AG20443 (cell line): ENCODE data around the gene SQSTM1.
"Not testable (repeated sequence)": the region's sequence is repeated elsewhere in the genome, so short reads cannot be mapped to it uniquely, and the experiment has no call there.

Experiments used
- DNase-seq: peaks from one replicate; pipeline ENCODE4 v3.0.0; 2012; ENCODE audit warnings: low spot score, mixed read lengths

The SQSTM1 gene

DNA sequence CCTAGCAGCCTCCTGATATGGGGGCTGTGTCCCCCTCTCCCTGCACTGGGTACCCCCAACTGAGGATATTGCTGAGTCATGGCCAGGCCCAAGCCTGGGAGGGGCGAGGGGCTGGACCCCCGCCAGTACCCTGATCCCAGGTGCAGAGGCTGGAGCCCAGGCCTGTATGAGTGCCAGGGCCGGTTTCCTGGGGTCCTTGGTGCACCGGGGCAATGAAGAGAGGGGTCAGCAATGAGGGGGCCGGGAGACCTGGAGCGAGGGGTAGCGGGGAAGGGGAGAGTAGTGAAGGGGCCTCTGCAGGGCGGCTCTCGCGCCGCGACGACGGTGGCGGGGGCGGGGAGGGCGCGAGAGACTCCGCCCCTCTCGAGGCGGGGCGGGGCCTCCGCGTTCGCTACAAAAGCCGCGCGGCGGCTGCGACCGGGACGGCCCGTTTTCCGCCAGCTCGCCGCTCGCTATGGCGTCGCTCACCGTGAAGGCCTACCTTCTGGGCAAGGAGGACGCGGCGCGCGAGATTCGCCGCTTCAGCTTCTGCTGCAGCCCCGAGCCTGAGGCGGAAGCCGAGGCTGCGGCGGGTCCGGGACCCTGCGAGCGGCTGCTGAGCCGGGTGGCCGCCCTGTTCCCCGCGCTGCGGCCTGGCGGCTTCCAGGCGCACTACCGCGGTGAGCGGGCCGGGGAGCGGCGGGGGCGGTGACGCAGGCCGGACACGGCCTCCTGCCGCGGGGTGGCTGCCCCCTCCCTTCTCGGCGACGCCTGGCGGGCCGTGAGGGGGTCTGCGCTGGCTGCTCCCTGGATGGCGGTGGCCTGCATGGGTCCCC lies at the start of gene SQSTM1:
Gene SQSTM1, plus strand, starts transcription at position 423 of the 815 bp plus-strand sequence. Its CDS starts 32 bp downstream, at position 455.
- peak; percentile 95 for DNase-seq

DNA sequence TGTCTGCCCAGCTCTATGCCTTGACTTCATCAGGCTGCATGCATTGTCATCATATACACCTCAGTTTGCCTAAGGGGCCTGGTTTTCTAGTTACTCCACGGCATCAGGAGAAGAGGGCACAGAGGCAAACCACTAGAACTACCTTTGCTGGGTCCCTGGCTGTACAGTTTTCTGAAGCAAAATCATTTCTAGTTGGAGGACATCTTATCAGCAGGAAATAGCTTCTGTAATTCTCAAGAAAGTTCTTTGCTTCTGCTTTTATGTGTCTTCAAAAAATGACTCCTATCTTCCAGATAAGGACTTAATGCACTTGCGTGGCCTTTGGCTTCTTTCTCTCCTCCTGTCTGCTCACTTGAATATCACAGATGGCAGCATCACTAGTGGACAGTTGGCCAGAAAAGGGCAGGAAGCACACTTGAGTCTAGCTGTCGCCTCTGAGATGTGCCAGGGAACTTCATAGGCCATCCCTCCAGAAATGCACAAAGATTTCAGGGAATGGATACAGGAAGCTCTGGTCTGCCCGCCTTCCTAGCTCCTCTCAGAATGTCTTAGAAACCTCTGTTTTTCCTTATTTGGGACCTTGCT lies 49.3 kb upstream of the SQSTM1 start:
- no peak for DNase-seq

DNA sequence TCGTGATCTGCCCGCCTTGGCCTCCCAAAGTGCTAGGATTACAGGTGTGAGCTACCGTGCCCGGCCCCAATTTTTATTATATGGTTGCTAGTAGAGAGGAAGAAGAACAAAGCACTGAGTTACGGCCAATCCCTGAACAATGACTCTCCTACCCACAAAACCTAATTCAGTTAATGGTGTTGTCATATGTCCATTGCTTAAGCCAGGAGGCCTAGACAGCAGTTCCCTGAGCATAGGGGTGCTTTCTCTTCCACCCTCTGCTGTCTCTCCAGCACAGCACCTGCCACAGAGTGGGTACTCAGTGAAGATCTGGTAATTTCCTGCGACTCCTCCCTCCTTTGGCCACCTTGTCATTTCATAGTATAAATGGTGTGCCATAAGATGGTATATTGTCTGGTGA lies 48.4 kb upstream of the SQSTM1 start:
- no peak for DNase-seq

DNA sequence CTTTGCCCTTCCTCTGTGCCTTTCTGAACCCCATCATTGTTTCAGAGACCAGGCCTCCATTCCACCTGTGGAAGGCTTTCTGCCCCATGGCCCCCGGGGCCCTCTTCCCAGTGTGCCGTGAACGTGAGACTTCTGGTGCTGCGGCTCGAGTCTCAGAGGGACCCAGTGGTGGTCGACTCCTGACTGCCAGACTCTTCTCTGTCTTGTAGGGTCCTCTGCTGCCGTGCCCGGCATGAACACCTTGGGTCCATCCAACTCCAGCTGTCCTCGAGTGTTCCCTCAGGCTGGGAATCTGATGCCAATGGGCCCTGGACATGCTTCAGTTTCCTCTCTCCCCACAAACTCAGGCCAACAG lies 47.0 kb upstream of the SQSTM1 start:
- no peak for DNase-seq

DNA sequence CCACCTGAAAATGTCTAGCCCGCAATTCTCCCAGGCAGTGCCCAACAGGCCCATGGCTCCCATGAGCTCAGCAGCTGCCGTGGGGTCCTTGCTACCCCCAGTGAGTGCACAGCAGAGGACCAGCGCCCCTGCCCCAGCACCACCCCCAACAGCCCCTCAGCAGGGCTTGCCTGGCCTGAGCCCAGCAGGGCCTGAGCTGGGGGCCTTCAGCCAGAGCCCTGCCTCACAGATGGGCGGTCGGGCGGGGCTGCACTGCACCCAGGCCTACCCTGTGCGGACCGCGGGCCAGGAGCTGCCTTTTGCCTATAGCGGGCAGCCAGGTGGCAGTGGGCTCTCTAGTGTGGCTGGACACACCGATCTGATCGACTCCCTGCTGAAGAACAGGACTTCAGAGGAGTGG lies 46.3 kb upstream of the SQSTM1 start:
- DNase-seq, result no peak

DNA sequence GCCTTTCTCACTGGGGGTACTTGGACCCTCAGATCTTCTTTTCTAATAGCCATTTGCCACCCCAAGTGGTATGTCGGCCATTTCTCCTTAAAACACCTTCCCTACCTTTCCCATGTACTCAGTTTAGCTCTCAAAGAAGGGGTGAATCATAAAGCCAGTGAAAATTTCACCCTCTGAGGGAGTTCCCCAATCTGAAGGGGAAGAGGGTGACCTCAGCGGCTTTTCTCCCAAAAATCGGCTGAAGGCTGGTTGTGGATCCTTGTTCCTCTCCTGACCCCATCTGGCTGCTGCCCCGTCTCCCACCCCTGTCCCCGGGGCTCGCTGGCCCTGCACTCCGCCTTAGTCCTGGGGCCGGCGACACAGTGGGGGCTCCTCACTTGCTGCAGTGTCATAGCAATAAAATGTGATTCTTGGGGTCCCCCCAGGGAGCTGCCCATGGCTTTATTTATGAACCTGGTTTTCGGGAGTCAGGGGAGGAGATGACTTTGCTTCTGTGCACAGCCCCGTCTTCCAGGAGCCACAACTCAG lies 44.2 kb upstream of the SQSTM1 start:
- no peak for DNase-seq

DNA sequence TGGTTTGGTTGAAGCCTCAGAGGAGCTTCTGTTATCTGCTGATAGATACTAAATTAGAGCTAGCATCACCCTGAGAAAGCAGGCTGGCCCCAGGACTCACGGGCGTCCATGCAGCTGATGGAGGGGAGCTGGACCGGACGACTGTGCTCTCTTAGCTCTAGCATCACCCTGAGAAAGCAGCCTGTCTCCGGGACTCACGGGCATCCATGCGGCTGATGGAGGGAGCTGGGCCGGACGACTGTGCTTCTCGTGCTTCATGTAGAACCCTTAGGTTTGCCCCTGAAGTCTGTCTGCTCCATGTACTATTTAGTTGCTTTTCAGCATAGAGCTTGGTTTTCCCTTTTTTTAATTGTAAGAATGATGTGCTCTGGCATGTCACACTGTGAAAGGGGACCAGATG lies 43.2 kb upstream of the SQSTM1 start:
- no peak for DNase-seq

DNA sequence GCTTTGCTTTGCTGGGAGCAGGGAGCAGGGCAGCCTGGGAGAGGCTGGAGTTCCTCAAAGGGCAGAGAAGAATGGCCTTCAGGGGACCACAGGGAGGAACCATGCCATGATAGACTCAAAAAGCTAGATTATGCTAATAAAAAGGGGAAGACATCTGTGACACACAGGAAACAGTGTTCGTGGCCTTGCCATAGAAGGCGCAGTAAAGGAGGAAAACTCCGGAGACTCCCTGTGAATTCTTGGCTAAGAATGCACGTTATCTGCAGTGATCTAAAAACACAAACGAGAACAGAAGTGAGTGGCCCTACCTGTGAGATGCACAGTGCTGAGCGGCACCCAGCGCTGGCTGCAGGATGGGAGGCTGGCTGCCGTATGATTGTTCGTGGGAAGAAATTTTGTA lies 42.8 kb upstream of the SQSTM1 start:
- DNase-seq, result no peak

DNA sequence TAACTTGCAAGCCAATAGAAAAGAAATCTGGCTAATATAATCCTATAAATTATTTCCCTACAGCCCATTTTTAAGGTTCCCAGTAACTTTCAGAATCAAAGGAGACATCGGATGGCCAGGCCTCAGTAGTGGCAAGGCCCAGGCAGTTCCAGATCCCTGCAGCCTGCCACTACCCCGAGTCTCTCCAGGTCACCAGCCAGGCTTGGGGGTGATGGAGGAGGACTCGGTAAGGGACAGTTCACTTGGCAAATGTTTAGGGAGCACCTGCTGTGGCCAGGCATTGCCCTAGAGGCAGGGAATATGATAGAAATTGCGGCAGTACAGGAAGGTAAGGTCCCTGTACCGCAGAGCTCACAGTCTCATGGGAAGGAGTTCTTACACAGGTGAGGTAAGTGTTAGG lies 42.1 kb upstream of the SQSTM1 start:
- no peak for DNase-seq

DNA sequence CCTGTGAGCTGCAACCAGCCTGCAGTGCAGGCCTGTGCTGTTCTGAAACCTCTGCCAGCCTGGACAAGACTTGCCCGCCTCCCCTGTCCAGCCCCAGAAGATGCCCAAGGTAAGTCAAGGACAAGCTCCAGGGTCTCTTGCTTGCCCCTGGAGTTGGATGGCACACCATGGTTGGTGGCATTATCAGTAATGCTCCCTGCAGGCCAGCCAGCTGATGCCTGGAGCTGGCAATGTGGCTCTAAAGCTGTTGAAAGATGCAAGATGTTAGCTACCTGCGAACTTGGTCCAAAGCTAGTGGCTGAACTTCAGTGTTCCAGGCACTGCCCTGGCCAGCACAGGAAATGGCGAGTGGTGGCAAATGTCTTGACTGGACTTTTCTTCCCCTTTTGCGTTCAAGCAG lies 40.9 kb upstream of the SQSTM1 start:
- no peak for DNase-seq

DNA sequence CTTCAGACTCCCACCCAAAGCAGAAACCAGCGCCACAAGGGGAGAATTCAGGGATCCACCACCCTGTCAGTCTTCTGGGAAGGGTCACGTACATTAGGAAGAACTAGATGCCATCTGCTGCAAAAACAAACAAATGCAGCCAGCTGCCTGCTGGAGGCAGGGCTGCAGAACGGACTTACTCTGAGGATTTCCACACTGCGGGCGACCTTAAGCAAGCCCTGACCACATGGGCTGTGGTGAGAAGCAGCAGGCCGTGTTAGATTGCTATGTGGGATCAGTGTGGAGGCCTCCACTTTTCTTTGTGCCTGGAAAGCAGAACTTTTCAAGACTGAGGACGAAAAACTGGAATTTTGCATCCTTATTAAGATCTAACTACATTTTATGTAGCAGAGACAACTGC lies 40.3 kb upstream of the SQSTM1 start:
- no peak for DNase-seq

DNA sequence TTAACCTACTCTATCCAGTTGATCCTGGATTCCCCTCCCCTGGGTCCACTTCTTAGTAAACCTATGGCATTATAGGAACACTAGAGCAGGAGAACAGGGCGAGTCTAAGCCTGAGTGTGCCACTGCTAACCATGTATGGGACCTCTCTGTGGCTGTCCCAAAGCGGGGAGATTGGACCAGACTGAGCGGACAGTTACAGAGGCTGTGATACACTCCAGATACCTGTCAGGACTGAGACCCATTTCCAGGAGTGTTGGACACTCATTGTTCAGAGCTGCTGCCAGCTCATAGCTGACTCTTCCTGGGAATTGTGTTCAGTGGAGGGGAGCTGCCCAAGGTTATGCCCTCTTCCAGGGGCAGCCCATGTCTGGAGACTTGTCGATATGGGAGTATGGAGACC lies 38.9 kb upstream of the SQSTM1 start:
- DNase-seq, result no peak

DNA sequence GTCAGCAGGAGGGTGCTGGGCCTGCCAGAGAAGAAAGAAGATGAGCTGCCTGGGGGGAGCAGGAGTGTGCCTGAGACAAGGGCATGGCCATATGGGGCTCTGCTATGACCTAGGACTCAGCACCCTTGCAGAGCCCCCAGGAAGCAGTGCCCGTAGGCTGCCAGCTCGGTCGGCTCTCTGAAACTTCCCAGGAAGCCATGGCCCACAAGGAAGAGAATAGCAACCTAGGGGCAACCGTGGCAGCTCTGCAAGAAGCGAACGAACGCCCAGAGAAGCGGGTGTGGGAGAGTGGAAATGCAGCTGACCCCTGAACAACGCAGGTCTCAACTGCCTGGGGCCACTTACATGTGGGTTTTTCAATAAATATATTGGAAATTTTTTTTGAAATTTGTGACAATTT lies 37.6 kb upstream of the SQSTM1 start:
- no peak for DNase-seq

DNA sequence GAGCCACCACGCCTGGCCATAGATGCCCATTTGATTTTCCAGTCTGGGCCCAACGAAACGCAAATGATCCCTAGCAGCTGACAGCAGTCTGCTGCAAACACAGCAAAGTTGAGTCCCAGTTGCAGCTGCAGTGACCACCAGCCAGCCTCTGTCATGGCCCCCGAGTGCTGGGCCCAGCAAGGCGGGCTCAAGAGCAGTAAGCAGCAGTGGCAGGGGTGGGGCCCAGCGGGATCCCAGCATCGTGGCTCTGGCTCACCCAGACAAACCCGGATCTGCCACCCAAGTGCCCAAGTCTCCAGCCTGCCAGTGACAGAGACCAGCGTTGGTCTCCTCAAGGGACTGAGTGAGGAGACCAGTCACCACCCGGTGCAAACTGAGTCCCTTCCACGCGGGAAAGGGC lies 33.8 kb upstream of the SQSTM1 start:
- no peak for DNase-seq

DNA sequence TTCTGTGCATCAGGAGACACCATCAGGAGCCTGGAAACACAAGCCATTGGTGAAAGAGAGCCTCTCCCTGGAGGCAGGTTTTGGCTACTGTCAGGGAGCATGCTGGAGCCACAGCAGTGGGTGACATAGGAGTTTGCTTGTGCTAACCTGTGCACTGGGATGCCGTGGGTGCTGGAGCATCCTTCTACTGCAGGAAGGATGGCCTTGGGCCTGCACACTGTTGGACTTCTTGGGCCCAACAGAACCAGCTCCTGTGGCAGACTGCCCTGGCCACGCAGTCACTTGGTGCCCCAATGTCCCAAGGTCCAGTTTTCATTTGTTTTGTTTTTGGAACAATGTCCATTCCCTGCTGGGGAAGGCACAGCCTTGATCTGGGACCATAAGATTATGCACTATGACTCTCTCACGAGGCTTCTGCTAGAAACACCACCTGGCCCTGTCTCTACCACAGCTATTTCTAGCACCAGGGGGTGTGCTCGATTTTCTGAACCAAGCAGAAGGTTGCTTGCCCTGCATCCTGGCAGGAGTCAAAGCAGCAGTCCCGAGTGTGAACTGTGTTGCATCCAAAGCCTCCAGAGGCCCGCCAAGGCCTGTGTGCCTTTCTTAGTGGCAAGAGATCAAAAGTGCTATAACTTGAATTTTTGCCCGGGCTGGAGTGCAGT lies 32.4 kb upstream of the SQSTM1 start:
- no peak for DNase-seq

DNA sequence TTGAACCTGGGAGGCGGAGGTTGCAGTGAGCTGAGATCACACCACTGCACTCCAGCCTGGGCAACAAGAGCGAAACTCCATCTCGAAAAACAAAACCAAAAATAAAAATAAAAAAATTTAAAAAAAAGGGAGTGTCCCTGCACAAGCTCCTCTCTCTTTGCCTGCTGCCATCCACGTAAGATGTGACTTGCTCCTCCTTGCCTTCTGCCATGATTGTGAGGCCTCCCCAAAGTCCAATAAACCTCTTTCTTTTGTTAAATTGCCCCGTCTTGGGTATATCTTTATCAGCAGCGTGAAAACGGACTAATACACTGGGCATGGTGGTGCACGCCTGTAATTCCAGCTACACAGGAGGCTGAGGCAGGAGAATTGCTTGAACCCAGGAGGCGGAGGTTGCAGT lies 31.4 kb upstream of the SQSTM1 start:
- DNase-seq, result not testable (repeated sequence)

DNA sequence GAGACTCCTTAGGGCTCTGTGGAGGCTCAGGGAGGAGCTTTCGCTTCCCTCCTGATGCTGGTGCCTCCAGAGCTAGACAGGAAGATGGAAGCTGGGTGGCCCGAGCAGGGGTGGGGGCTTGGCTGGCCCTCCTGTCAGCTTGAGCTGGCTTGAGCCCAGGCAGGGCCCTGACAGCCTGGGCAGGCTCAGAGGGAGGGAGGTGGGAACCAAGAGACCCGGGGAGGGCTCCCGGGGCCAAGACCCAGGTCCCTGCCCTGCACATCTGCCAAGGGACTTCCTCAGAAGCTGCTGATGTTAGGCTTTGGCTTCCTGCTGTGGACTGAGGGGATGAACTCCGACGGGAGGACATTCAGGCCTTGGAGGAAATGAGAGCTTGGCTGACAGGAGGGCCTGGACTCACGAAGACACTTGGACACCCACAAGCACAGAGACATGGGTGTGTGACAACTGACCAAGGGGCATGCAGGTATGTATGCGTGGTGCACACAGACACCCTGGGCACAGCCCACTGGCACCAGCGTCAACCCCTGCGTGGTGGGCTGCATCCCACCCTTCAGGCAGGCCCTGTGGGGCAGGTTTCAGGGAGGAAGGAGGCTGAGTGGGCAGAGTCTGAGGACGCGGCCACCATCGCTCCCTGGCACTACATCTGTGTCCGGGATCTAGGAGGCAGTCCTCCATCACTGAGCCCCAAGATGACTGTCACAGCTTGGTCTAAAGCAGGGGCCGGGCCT lies 28.7 kb upstream of the SQSTM1 start:
- DNase-seq, result no peak

DNA sequence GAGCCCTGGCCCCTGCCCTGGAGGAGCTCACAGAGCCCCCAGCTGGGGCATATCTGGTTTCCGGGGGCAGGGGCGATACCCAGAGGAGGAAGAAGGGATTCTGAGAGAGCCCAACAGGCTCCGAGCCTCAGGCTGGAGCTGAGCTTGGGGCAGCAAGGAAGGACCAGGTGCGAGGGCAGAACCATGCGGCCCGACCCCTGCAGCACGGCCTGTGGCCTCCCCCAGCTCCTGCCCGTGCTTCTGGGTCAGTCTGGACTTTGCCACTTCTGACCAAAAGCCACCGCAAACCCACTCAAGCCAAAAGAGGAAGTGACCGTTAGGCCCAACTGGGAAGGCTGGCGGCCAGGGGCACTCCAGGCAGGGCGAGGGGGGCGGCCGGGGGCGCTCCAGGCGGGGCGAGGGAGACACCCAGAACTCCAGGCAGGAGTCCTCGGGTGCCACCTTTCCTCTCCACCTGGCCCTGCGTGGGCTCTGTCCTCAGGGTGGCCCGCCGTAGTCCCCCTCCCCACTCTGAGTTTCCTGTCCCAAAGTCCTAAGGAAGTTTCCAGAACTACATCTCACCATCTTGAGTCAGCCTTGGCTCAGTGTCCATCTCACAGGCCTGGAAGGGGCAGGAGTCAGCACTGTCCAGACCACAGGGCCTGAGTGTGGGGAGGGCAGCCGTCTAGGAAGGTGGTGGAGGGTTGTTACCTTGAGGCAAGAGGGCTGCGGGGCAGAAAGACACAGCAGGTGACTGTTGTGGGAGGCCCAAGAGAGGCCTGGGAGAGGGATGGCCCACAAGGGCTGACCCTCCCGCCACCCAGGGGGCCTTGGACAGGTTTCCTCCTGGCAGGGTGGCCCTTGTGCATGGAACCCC lies 27.9 kb upstream of the SQSTM1 start:
- no peak for DNase-seq

DNA sequence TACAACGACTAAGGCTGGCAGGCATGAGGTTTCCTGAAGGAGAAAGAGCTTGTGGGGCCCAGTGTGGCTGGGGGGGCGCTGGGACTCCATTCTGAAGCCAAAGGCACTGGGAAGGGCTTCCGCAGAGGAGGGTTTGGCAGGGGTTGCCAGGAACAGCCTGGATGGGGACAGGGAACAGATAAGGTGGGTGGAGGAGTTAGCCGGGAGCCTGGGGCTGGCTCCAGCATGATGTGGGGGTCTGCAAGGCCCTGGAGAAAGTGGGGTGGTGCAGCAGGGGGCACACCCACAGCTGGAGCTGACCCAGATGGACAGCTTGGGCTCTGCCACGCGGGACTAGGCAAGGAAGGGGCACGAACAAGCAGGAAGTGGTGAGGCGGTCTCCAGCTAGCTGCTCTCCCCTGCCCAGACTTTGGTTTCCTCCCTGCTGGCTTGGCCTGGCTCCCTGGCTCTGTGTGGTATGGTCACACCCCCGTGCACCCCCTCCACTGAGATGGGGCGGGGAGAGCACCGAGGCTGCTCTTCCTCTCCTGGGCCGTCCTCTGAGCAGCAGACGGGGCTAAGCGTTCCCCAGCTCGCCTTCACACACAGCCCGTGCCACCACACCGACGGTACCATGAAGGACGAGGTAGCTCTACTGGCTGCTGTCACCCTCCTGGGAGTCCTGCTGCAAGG lies 27.1 kb upstream of the SQSTM1 start, which contains the start of gene LTC4S:
Gene LTC4S, plus strand, starts transcription at position 519 of the 672 bp plus-strand sequence. Its CDS starts 95 bp downstream, at position 614.
- DNase-seq, result peak; percentile 83

DNA sequence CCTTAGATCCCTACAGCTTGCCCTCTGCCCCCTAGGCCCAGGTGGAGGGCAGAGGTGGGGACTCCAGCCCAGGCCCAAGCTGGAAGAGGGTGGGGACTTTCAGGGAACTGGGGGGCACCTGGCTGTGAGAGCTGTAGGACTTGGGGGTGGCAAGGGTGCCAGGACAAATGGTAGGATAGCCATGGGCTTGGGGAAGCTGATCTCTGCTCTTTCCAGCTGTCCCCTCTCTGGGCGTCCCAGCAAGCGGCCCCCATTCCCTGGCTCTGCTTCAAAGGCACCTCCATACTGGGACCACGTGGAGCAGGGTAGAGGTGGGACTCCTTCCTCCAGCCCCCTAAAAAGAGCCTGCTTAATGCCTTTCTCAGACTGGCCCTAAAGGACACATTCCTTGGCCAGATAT lies 26.5 kb upstream of the SQSTM1 start:
- DNase-seq, result no peak

DNA sequence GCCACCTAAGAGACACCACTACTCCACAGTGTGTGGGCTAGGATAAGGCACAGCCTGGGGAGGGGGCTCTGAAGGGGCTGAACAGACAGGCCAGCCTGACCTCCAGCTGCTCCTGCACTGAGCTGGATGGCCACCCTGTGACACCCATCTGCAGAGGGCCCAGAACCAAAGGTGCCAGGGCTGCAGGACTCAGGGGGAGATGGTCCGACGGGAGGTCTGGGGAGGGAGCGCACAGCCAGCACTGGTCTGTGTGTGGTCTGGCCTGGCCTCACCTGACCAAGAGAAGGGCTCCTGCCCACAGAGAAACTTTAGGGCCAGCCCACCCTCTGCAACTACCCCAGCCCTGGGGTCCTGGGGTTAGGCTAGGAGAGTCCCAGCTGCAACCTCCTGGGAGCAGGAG lies 26.1 kb upstream of the SQSTM1 start:
- no peak for DNase-seq
